GM21619 (cell line): ENCODE data around the gene CNNM1.

Experiments used
- ATAC-seq: cut with Tn5 transposase; IDR thresholded peaks from one replicate; pipeline ENCODE4 v1.9.1; 2021; ENCODE audit not compliant: unreplicated experiment

Gene CNNM1

DNA sequence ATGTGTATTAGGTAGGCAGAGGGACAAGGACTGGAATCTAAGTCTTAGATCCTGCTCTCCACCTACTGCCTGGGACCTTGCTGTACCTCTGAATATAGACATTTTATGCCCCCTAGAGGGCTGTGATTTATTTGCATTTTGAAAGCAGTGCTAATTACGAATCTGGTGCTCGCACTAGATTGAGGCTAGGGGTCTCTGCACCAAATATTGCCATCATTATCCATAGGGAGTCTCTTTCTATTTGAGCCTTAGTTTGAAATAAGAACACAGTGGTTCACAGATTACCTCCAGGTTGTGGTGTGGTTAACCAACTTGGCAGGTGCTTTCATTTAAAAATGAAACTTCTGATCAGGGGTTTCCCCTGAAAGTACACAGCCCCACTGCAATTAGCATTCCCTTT is 41.8 kb downstream of the CNNM1 start:
- peak; percentile 96 for ATAC-seq

- ATAC-seq: no peak
Measured at GRCh38 chr10:99372546-99373271, 43.6 kb downstream of the CNNM1 start.

DNA sequence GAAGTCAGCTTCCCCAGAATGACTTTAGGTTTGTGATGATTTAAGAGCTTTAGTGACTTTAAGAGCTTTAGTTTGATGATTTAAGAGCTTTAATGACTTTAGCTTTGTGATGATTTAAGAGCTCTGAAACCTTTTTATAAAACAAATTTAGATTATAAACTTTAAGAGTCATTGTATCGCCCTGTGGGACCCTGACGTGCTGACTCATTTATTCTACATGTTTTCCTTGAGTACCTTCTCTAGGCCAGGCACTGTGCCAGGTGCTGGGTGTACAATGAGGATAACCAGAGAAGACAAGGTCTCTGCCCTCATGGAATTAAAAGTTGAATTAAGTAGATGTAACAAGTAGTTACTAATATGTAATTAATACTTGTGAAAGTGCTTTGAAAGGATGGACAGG is 45.4 kb downstream of the CNNM1 start:
- ATAC-seq: no peak

DNA sequence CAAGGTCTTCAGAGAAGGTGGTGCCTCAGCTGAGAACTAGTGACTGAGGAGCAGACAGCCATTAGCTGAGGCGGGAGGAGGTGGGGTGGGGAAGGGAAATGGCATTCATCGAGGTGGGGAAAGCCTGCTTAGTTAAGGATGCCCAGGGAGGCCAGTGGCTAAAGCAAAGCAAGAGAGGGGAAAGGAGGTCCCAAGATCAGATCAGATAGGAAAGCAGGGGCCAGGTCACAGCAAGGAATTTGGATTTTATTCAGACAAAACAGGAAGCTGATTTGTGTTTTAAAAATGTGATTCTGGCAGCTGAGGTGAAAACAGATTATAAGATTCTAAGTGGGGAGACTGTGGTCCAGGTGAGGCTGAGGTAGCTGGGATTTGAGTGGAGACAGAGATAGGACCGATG is 45.8 kb downstream of the CNNM1 start:
- no peak for ATAC-seq

GRCh38 chr10:99375426-99375825 is 46.3 kb downstream of the CNNM1 start:
- no peak for ATAC-seq

GRCh38 chr10:99382176-99382575 is 53.0 kb downstream of the CNNM1 start:
- ATAC-seq: no peak

GRCh38 chr10:99387071-99387470 is 57.9 kb downstream of the CNNM1 start:
- no peak for ATAC-seq

- no peak for ATAC-seq
Measured at GRCh38 chr10:99387541-99387940, 58.4 kb downstream of the CNNM1 start.

DNA sequence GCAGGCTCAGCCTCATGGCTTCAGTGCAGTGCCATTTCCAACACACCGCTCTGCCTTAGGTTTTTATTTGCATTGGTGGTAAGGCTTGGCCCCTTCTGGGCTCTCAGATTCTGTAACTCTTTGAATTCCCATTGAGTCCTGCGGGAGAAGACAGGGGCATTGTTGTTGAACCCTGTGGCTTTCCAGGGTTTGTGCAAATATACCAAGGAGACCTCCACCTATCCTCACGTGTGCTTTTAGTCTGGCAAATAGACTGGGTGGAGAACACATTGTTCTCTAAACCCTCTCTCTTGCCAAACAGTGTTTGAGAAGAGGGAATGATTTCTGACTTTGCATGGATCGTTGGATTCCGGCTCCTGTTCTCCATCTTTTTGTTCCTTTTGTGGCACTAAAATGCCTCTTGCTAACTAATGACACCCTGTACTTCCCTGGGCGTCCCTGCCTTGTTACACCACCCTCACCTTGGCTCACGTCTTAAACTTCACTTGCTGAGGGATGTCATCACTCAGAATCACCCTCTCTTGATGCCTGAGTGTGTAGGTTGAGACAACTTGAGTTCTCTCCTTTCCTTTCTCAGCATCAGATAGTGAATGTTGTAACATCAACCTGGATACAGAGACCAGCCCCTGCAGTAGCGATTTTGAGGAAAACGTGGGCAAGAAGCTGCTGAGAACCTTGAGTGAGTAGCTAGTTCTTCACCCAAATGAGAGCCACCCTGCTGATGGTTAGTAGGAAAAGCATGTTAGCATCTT is 60.7 kb downstream of the CNNM1 start:
- ATAC-seq: no peak

- no peak for ATAC-seq
Measured at GRCh38 chr10:99391346-99391745, 62.2 kb downstream of the CNNM1 start.

GRCh38 chr10:99393036-99393435 is 63.9 kb downstream of the CNNM1 start:
- ATAC-seq: no peak

DNA sequence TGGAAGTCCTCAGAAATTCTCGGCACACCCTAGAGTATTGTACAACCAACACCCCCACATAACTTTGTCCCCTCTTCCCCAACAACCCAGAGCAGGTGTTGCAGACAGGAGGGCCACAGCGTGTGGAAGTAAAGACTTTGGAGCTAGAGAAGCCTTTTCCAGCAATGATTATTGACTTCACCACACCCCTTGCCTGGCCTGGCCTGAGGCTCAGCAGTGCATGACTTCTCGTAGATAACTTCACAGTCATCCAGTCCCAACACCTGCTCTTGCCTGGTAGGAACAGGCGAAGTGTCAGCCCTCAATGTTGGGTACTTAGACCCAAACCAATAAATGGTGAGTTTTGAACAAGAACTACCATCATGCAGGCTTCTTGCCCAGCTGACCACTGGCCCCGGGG is 64.5 kb downstream of the CNNM1 start:
- no peak for ATAC-seq

DNA sequence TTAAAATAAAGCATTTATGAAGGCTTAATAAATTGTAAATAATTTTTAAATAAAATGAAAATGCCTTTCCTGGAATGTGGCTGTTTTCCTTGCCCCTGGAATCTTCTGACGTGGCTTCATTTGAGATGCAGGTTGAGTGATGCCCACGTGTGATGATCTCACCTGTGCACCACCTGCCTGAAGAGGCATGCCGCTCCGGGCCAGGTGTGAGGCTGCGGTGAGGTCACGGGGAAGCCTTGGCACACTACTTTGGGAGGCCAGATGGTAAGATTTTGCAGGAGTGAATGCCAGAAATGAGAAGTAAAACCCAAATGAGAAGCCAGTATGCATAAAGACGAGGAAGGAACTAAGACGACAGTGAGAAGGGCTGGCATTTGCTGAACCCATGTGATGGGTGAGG is 65.1 kb downstream of the CNNM1 start:
- ATAC-seq: no peak

DNA sequence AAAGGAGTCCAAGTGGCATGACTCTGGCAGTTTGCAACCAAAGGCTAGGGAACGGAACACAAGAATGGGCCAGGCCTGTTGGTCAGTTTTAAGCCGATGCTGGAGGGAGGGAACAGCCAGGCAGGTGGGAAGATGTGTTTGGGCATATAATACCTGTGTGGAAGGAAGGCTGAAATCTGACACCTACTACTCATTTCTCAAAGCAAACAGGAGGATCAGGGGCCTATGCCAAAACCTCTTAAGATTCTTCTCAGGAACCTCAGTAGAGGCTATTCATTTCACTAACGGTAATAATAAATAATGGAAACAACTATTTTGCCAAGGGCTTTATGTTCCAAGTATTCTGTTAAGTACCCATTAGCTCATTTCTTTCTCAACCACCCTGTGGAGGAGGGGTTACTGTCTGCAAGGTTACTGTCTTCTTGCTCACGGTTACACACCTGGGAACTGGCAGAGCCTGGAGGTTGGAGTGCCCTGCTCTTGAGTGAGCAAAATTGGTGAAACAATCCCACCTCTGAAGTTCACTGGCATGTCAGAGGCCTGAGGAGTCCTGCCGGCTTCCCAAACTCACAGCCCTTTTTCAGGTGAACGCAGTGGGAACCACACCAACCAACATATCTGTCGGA is 65.7 kb downstream of the CNNM1 start:
- no peak for ATAC-seq

DNA sequence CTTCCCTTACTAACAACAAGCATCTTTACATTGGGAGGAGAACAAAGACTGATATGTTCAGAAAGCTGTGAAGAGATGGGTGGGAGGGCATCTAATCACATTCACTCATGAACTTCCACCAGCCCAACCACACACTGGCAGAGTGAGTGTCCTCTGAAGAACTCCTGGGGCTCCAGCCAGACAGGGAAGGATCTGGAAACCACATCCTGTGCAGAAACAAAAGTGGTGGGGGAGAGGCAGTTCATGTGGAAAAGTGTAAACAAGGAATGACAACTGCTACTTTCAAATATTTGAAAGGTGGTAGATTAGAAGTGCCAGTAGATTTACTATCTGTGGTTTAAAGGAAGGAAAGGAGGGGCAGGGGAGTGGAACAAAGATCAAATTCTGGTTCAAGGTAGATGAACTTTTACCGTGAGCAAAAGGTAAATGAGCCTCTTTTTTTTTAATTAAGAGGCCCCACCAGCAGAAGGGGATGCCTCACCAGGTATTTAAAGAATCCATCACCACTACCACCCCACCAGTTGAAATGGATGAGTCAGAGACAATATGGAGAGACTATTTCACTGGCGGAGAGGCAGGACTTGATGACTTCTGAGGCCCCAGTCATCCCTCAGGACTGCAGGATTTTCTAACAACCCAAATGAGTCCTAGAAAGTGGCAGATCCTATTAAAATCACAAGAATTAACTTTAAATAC is 66.7 kb downstream of the CNNM1 start:
- ATAC-seq: no peak

- ATAC-seq: no peak
Measured at GRCh38 chr10:99396471-99396870, 67.3 kb downstream of the CNNM1 start.

DNA sequence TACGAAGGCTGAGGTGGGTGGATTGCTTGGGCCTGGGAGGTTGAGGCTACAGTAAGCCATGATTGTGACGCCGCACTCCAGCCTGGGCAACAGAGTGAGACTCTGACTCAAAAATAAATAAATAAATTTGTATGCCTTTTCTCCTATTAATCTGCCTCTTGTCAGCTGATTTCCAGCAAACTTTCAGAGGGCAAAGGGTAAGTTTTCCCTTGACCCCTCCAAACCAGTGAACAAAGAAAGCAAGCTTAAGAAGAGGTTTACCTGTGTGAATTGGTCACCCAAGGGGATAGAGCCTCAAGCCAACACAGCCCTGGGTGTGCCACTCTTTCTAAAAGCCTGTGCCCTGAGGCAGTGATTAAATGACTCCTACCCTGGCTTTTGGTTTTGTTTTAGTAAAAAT is 70.5 kb downstream of the CNNM1 start:
- ATAC-seq: no peak

DNA sequence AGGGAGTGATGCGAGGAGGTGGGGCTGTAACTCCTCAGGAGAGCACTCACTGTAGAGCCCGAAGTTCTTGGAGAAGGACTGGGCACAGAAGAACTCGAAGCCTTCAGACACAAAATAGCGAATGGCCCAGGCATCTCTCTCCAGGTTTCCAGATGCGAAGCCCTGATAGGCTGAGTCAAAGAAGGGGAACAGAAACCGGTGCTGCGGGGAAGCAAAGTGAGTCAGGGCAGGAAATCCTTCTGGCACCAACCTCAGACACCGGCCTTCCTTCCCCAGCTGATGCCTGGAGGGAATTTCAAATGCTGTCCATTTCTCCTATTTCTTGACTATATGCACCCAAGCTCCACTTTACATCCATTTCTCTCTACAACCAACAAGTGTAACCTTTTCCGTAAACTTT is 74.5 kb downstream of the CNNM1 start:
- no peak for ATAC-seq

GRCh38 chr10:99406149-99406548 is 77.0 kb downstream of the CNNM1 start:
- no peak for ATAC-seq

- ATAC-seq: no peak
Measured at GRCh38 chr10:99410146-99410545, 81.0 kb downstream of the CNNM1 start.

GRCh38 chr10:99410876-99411275 is 81.7 kb downstream of the CNNM1 start:
- no peak for ATAC-seq

- ATAC-seq: no peak
Measured at GRCh38 chr10:99411546-99411945, 82.4 kb downstream of the CNNM1 start.
